ENCODE data around the gene TSNAXIP1. TPM values are rescaled to one million over a fixed set of nuclear protein-coding genes. Genes with fewer than 3 reads are reported as not detected.

TSNAXIP1 gene
- total and polyA plus RNA-seq, 2 donors (not counting 1 experiment from before 2014, with no cell fraction given) = 0.97 to 1.2 TPM

GRCh38 chr16:67845291-67846062, 38.8 kb downstream of the TSNAXIP1 start:
- Histone ChIP-seq H3K4me3 (ENCODE audit: control extremely low read depth in 1 of 5, extremely low read depth in 1 of 5, insufficient read depth in 1 of 5, low read depth in 2 of 5, low read length in 4 of 5) (peak overlapping the region in 4 of 5 experiments; percentile 64 to 86 (median 84)), H3K27me3 (replicated peaks in 1 of 4; ENCODE audit: control extremely low read depth in 1 of 4, control insufficient read depth in 3 of 4, insufficient read depth in 4 of 4, low read length in 3 of 4) (no peaks in the 10 kb centered on the region), H3K36me3 (replicated peaks in 1 of 2; ENCODE audit: control extremely low read depth in 1 of 2, control insufficient read depth in 1 of 2, extremely low read depth in 1 of 2, insufficient read depth in 2 of 2, low read length in 1 of 2) (no peaks in the 10 kb centered on the region), H3K4me1 (ENCODE audit: control insufficient read depth in 2 of 2, insufficient read depth in 2 of 2, low read length in 2 of 2) (peaks cover 39 to 53% of the 10 kb centered on the region in 2 donors), H3K27ac (ENCODE audit: low read length in 2 of 2) (peak overlapping the region in 1 of 2 donors; percentile 81), H3K9ac (ENCODE audit: low read length) (peak overlapping the region; percentile 85), H3K4me2 (replicated peaks; ENCODE audit: low read depth, low read length, poor library complexity, severe bottlenecking) (peak overlapping the region; percentile 97), H3K79me2 (ENCODE audit: control insufficient read depth, insufficient read depth, low read length) (peaks cover 58% of the 10 kb centered on the region), H3K9me3 (ENCODE audit: control extremely low read depth in 1 of 3, control insufficient read depth in 2 of 3, insufficient read depth in 1 of 3, low read length in 2 of 3) (peaks cover 0 to 5% (median 0%) of the 10 kb centered on the region in 3 donors), H2AFZ (ENCODE audit: insufficient read depth, low read depth, low read length, poor library complexity, severe bottlenecking) (peak overlapping the region; percentile 93), H4K20me1 (ENCODE audit: control insufficient read depth, insufficient read depth, low read length, poor library complexity, severe bottlenecking) (peaks cover 36% of the 10 kb centered on the region)
- no peaks in the 10 kb centered on the region for H3K9me3 Mint-ChIP-seq (ENCODE audit: insufficient read depth)
- no peaks in the 10 kb centered on the region for H3K27me3 Mint-ChIP-seq
- intact Hi-C loops (cut with micrococcal nuclease) = loop anchor here (1.0 to 10.0 kb wide), 10 partner anchors 12 to 1091 kb away; partner anchors contain the start of genes ATP6V0D1, CTCF, DYNC1LI2 and GFOD2
- no peak for DNase-seq
- 81% methylated on average over 5 of the region's 5 CpGs for WGBS (ENCODE audit: insufficient coverage)
- H3K4me3 Mint-ChIP-seq = peak overlapping the region; percentile 92
- ATAC-seq (ENCODE audit: low read depth) = no peak
- ChIA-PET POLR2A (interaction anchor here (1.5 to 2.0 kb wide), 2 partner anchors 39 to 90 kb away, joined by 6 to 11 read pairs; partner anchors contain the start of genes PSMB10, RANBP10 and TSNAXIP1), CTCF (interaction anchor here (0.8 to 3.5 kb wide), 12 partner anchors 12 to 239 kb away, joined by 3 to 13 read pairs (median 4); partner anchors contain the start of genes DDX28, DUS2 and NFATC3)
- peaks cover 52% of the 10 kb centered on the region for H3K4me1 Mint-ChIP-seq
- no peak for TF ChIP-seq EZH2 (IDR thresholded peaks at IDR 0.05; ENCODE audit: borderline replicate concordance, insufficient read depth, low read depth, low read length, poor library complexity, severe bottlenecking)
- TF ChIP-seq CTCF (IDR thresholded peaks at IDR 0.05) = no peak
- peak overlapping the region; percentile 93 for H3K27ac Mint-ChIP-seq

DNA sequence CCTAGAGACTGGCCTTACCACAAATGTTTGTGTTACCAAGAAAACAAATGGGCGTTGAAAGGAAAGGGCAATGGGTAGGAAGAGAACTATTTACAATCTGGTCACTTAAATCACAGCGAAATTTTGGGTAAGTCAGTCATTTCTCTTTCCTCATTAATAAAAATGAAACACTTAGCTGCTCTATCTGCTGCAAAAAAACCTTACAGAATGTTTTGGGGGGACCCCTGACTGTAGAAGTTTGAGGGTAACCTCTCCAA, 39.3 kb downstream of the TSNAXIP1 start:
- Histone ChIP-seq H3K27ac (ENCODE audit: low read length in 2 of 2) (peak overlapping the region; percentile 54 to 81), H3K36me3 (replicated peaks in 1 of 2; ENCODE audit: control extremely low read depth in 1 of 2, control insufficient read depth in 1 of 2, extremely low read depth in 1 of 2, insufficient read depth in 2 of 2, low read length in 1 of 2) (no peaks in the 10 kb centered on the region), H3K9ac (ENCODE audit: low read length) (peak overlapping the region; percentile 85), H3K79me2 (ENCODE audit: control insufficient read depth, insufficient read depth, low read length) (peaks cover 64% of the 10 kb centered on the region), H3K4me1 (ENCODE audit: control insufficient read depth in 2 of 2, insufficient read depth in 2 of 2, low read length in 2 of 2) (peaks cover 39 to 53% of the 10 kb centered on the region in 2 donors), H3K27me3 (replicated peaks in 1 of 4; ENCODE audit: control extremely low read depth in 1 of 4, control insufficient read depth in 3 of 4, insufficient read depth in 4 of 4, low read length in 3 of 4) (no peaks in the 10 kb centered on the region), H3K9me3 (ENCODE audit: control extremely low read depth in 1 of 3, control insufficient read depth in 2 of 3, insufficient read depth in 1 of 3, low read length in 2 of 3) (peaks cover 0 to 5% (median 0%) of the 10 kb centered on the region in 3 donors), H2AFZ (ENCODE audit: insufficient read depth, low read depth, low read length, poor library complexity, severe bottlenecking) (peak overlapping the region; percentile 93), H3K4me3 (ENCODE audit: control extremely low read depth in 1 of 5, extremely low read depth in 1 of 5, insufficient read depth in 1 of 5, low read depth in 2 of 5, low read length in 4 of 5) (peak overlapping the region; percentile 64 to 92 (median 85)), H4K20me1 (ENCODE audit: control insufficient read depth, insufficient read depth, low read length, poor library complexity, severe bottlenecking) (peaks cover 36% of the 10 kb centered on the region), H3K4me2 (replicated peaks; ENCODE audit: low read depth, low read length, poor library complexity, severe bottlenecking) (peak overlapping the region; percentile 97)
- TF ChIP-seq CTCF (IDR thresholded peaks at IDR 0.05) = no peak
- no peak for TF ChIP-seq EZH2 (IDR thresholded peaks at IDR 0.05; ENCODE audit: borderline replicate concordance, insufficient read depth, low read depth, low read length, poor library complexity, severe bottlenecking)
- Mint-ChIP-seq H3K9me3 (ENCODE audit: insufficient read depth) (no peaks in the 10 kb centered on the region), H3K27ac (peak overlapping the region; percentile 93), H3K4me3 (peak overlapping the region; percentile 92), H3K4me1 (peaks cover 52% of the 10 kb centered on the region), H3K27me3 (no peaks in the 10 kb centered on the region)
- CTCF ChIA-PET = interaction anchor here (0.8 to 3.5 kb wide), 8 partner anchors 13 to 179 kb away, joined by 3 to 12 read pairs (median 4); partner anchors contain the start of gene EDC4
- POLR2A ChIA-PET = interaction anchor here (0.6 to 2.0 kb wide), 4 partner anchors 39 to 1125 kb away, joined by 3 to 11 read pairs (median 4); partner anchors contain the start of genes PSMB10, RANBP10 and TSNAXIP1
- DNase-seq (no peak), ATAC-seq (ENCODE audit: low read depth) (no peak)
- WGBS (ENCODE audit: insufficient coverage) = 0% methylated on average over 1 of the region's 2 CpGs
- intact Hi-C loops (cut with micrococcal nuclease) = loop anchor here (1.0 to 10.0 kb wide), 10 partner anchors 13 to 1091 kb away; partner anchors contain the start of genes ATP6V0D1, CTCF, DYNC1LI2 and GFOD2

All from B cell (primary cell).